Activated naive CD8-positive, alpha-beta T cell treated with anti-CD3 and anti-CD28 coated beads for 36 hours (primary cell): ENCODE measurements around the gene CHEK1. TPM values are rescaled to one million over a fixed set of nuclear protein-coding genes. Genes with fewer than 3 reads are reported as not detected.
"Not testable (repeated sequence)": the region's sequence is repeated elsewhere in the genome, so short reads cannot be mapped to it uniquely, and the experiment has no call there.

ENCODE experiments used
- DNase-seq: peaks from one replicate; pipeline ENCODE4 v3.0.0; 2021
- H3K27ac Mint-ChIP-seq: one replicate; pipeline ENCODE4 v1.8.0; 2022; ENCODE audit warnings: mild to moderate bottlenecking, moderate library complexity, mixed read lengths
- H3K27me3 Mint-ChIP-seq: one replicate; pipeline ENCODE4 v1.8.0; 2022; ENCODE audit warnings: mild to moderate bottlenecking, mixed read lengths
- H3K36me3 Mint-ChIP-seq: one replicate; pipeline ENCODE4 v1.8.0; 2021; ENCODE audit warnings: mild to moderate bottlenecking, mixed read lengths
- H3K4me1 Mint-ChIP-seq: one replicate; pipeline ENCODE4 v1.8.0; 2021; ENCODE audit warnings: mixed read lengths
- H3K4me3 Mint-ChIP-seq: one replicate; pipeline ENCODE4 v1.8.0; 2022; ENCODE audit warnings: mild to moderate bottlenecking, moderate library complexity, mixed read lengths
- H3K9me3 Mint-ChIP-seq: one replicate; pipeline ENCODE4 v1.8.0; 2022; ENCODE audit warnings: mixed read lengths
- total RNA-seq, 2 experiments: library from RNA; stranded (reverse); gene quantifications; one replicate each; pipeline ENCODE4 v1.2.3, GENCODE V29; 2021

Gene CHEK1
- total RNA-seq, result 100 to 1,000 TPM; 151 to 163 TPM

DNA sequence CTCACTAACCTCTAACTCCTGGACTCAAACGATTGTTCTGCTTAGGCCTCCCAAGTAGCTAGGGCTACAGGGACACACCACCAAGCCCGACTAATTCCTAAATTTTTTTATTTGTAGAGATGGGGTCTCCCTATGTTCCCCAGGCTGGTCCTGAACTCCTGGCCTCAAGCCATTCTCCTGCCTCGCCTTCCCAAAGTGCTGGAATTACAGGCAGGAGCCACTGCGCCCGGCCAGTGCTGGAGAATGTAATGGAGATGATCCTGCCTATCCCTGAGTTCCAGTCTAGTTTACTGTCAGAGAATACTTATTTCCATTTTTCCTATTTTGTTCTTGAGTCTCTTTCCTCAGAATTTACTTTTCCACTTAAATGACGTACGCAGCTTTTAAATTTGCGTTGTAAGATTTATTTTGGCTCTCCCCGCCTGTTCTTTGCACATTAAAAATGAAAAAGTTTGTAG is at the start of gene CHEK1:
TSS of gene CHEK1 (plus strand) at position 408 of the 458 bp plus-strand sequence. CDS start 1,606 bp downstream, outside the sequence.
- no peaks in the 10 kb centered on the region for H3K9me3 Mint-ChIP-seq
- H3K36me3 Mint-ChIP-seq, result peaks cover 33% of the 10 kb centered on the region
- H3K4me1 Mint-ChIP-seq, result peaks cover 18% of the 10 kb centered on the region

DNA sequence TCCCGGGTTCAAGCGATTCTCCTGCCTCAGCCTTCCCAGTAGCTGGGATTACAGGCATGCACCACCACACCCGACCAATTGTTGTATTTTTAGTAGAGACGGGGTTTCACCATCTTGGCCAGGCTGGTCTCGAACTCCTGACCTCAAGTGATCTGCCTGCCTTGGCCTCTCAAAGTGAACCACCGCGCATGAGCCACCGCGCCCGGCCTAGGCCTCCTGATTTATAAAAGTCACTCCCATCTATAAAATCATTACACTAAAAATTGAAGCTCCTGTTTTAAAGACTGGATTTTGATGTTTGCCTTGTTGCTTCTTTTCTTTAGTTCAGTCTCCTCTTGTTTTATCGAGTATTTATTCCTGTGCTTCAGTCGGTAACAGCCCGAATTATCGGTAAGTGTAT is 47.8 kb upstream of the CHEK1 start:
- H3K27ac Mint-ChIP-seq, DNase-seq, H3K4me3 Mint-ChIP-seq, H3K9me3 Mint-ChIP-seq, H3K27me3 Mint-ChIP-seq, H3K4me1 Mint-ChIP-seq: not testable (repeated sequence)
- H3K36me3 Mint-ChIP-seq, result peaks cover 36% of the 10 kb centered on the region

More for the DNA sequence above, at the start of gene CHEK1:
- H3K27me3 Mint-ChIP-seq, result no peaks in the 10 kb centered on the region
- no peak for DNase-seq
- peak within 1 kb of the TSS; percentile 90 for H3K4me3 Mint-ChIP-seq
- H3K27ac Mint-ChIP-seq, result peak within 1 kb of the TSS; percentile 95

DNA sequence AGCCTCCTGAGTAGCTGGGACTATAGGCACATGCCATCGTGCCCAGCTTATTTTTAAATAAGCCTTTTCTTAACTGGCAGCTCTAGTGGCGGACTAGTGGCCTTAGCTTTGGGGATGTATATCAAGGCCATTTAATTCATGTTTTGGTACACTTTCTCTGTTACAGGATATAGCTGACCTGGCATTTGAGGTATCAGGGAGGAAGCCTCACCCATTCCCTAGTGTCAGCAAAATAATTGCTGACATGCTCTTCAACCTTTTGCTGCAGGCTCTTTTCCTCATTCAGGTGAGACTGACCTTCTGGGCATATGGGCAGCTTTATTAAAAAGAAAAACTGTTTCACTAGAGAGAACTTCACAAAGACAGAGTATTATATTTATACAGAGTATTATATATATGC is 46.2 kb upstream of the CHEK1 start:
- Mint-ChIP-seq H3K27ac (no peak overlapping the region), H3K9me3 (no peaks in the 10 kb centered on the region), H3K4me1 (no peaks in the 10 kb centered on the region)

DNA sequence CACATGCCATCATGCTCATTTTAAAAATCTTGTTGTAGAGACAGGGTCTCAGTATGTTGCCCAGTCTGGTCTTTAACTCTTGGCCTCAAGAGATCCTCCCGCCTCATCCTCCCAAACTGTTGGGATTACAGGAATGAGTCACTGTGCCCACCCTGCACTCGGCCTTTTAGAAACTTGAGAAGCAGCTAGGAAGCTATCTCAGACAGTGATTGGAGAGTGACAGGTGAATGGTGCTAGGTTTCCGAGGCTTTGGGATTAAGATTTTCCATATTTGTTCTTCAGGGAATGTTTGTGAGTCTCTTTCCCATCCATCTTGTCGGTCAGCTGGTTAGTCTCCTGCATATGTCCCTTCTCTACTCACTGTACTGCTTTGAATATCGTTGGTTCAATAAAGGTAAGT is 45.2 kb upstream of the CHEK1 start:
- Mint-ChIP-seq H3K4me3 (no peak overlapping the region), H3K9me3 (no peaks in the 10 kb centered on the region), H3K4me1 (no peaks in the 10 kb centered on the region), H3K27me3 (no peaks in the 10 kb centered on the region), H3K36me3 (peaks cover 30% of the 10 kb centered on the region), H3K27ac (peak overlapping the region; percentile 38)
- no peak for DNase-seq

More for the DNA sequence above, 46.2 kb upstream of the CHEK1 start:
- Mint-ChIP-seq H3K36me3 (peaks cover 29% of the 10 kb centered on the region), H3K4me3 (no peak overlapping the region), H3K27me3 (no peaks in the 10 kb centered on the region)
- no peak for DNase-seq

DNA sequence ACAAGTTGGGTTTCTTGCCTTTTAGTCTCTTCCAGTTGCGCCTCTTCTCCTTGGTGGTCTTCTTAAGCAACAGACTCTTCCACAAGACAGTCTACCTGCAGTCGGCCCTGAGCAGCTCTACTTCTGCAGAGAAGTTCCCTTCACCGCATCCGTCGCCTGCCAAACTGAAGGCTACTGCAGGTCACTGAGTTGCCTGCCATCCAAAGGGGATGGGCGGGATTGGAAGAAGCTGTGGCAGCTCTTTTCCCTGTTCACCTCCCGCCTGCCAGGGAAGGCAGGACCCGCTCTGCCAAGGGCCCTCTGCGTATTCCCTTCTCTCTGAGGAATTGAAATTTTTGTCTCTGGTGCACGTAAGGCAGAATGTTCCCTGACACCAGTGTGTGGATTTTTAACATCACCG is 41.5 kb upstream of the CHEK1 start:
- H3K4me3 Mint-ChIP-seq, result no peak overlapping the region
- H3K27me3 Mint-ChIP-seq, result no peaks in the 10 kb centered on the region
- H3K4me1 Mint-ChIP-seq, result no peaks in the 10 kb centered on the region
- H3K36me3 Mint-ChIP-seq, result peaks cover 22% of the 10 kb centered on the region
- no peak overlapping the region for H3K27ac Mint-ChIP-seq
- no peaks in the 10 kb centered on the region for H3K9me3 Mint-ChIP-seq
- no peak for DNase-seq

DNA sequence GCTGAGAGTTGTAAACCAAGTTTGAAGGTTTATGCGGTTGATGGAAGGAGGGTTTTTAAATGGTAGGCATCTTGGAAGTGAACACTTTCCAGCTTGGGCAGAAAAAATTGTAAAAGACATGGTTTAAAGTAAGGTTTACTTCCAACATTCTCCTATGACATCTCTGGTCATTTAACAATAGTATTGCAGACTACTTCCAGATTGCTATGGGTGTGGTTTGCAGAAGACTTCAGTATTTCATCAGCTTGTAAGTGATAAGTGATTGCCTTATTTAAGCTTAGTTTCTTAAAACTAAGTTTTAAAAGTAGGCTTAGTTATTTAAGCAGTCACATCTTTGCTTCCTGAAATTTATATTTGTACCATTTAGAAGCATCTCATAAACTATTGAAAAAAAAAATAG is 39.5 kb upstream of the CHEK1 start:
- no peak overlapping the region for H3K27ac Mint-ChIP-seq
- no peaks in the 10 kb centered on the region for H3K4me1 Mint-ChIP-seq
- no peaks in the 10 kb centered on the region for H3K27me3 Mint-ChIP-seq
- peaks cover 15% of the 10 kb centered on the region for H3K36me3 Mint-ChIP-seq
- no peak overlapping the region for H3K4me3 Mint-ChIP-seq
- H3K9me3 Mint-ChIP-seq, result no peaks in the 10 kb centered on the region
- no peak for DNase-seq

DNA sequence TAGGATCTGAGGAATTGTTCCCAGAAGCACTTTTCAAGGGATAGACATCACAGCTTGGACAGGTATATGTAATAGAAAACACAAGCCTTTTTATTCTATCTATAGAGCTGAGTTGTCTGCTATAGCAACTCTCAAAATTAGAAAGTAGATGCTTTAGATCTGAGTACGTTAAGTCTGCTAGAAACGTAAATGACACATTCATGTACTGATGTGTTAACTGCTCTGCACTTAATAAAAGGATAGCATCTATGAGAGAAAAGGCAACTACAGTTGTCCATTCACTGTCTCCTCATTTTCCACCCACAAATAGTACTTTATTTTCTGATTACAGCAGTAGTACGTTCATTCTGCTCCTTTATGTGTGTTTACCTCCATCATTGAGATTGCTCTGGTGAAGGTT is 38.3 kb upstream of the CHEK1 start:
- H3K27me3 Mint-ChIP-seq, result no peaks in the 10 kb centered on the region

DNA sequence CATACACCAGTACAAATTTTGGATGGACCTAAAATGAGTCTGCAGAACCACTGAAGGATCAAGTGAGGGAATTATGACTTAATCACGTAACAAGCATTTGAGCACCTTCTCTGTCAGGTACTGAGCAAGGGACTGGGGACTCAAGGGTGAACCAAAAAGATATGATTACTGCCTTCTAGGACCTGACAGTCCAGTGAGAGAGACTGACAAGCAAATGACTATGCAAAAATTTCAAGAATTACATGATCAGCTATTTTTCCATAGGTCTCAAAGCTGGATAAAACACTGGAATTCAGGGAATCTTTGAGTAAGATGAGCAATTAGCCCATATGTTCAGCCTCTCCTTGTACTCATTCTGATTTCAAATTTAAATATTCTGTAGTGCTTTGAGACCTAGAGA is 37.5 kb upstream of the CHEK1 start:
- H3K27ac Mint-ChIP-seq, result no peak overlapping the region
- no peaks in the 10 kb centered on the region for H3K27me3 Mint-ChIP-seq
- peaks cover 12% of the 10 kb centered on the region for H3K36me3 Mint-ChIP-seq
- H3K4me3 Mint-ChIP-seq, result no peak overlapping the region
- DNase-seq, result no peak
- peaks cover 6% of the 10 kb centered on the region for H3K4me1 Mint-ChIP-seq
- no peaks in the 10 kb centered on the region for H3K9me3 Mint-ChIP-seq

More for the DNA sequence above, 38.3 kb upstream of the CHEK1 start:
- Mint-ChIP-seq H3K9me3 (no peaks in the 10 kb centered on the region), H3K36me3 (peaks cover 12% of the 10 kb centered on the region), H3K4me1 (peaks cover 4% of the 10 kb centered on the region), H3K4me3 (no peak overlapping the region), H3K27ac (no peak overlapping the region)
- no peak for DNase-seq

DNA sequence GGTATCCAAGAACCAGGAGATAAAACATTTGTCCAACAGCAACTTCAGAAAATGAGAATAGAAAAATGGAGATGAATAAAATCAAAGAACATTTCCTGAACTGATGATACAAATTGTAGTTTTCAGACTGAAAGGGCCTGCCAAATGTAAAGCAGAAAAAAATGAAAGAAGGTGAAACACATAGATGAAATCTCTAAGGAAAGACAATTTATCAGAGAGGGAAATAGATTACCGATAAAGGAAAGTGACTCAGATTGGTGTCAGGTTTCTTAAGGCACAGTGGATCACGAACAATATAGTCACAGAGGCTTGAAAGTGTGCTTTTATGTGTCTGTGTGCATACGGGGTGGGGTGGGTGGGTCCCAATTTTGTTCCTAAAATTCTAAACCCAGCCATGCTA is 36.5 kb upstream of the CHEK1 start:
- Mint-ChIP-seq H3K9me3 (no peaks in the 10 kb centered on the region), H3K27ac (no peak overlapping the region), H3K27me3 (no peaks in the 10 kb centered on the region), H3K4me3 (no peak overlapping the region), H3K36me3 (peaks cover 18% of the 10 kb centered on the region), H3K4me1 (peaks cover 7% of the 10 kb centered on the region)
- no peak for DNase-seq

DNA sequence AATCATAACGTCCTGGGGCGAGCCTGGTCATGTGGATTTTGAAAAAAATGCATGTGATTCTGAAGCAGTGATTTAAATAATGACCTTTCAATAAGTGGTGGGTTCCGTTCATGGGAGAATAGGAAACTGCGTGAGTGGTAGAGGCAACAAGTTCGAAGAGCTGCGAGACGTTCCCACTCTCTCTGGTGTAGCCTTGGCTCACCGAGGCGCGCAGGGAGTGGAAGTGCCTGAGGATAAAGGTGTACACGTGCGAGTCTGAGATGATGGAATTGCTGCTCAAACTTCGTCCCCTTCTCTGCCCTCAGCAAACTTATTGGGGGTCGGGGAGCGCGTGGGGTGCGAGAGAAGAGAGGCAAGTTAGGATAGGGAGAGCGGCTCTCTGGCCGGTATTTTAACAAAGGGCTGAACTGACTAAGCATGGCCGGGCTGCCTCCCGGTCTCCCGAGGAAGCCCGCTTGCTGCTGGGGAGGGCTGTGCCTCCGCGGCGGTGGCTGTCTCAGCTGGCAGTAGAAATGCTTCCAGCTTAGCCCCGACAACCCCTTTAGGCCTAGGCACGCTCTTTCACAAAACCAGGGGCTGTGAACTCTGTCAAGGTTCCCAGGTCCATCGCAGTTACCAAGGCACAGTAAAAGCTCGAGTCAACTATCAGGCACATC is 33.2 kb upstream of the CHEK1 start:
- Mint-ChIP-seq H3K4me3 (peak overlapping the region; percentile 100), H3K27me3 (no peaks in the 10 kb centered on the region), H3K36me3 (peaks cover 23% of the 10 kb centered on the region), H3K27ac (peak overlapping the region; percentile 97), H3K4me1 (peaks cover 28% of the 10 kb centered on the region), H3K9me3 (no peaks in the 10 kb centered on the region)
- peak; percentile 40 for DNase-seq

DNA sequence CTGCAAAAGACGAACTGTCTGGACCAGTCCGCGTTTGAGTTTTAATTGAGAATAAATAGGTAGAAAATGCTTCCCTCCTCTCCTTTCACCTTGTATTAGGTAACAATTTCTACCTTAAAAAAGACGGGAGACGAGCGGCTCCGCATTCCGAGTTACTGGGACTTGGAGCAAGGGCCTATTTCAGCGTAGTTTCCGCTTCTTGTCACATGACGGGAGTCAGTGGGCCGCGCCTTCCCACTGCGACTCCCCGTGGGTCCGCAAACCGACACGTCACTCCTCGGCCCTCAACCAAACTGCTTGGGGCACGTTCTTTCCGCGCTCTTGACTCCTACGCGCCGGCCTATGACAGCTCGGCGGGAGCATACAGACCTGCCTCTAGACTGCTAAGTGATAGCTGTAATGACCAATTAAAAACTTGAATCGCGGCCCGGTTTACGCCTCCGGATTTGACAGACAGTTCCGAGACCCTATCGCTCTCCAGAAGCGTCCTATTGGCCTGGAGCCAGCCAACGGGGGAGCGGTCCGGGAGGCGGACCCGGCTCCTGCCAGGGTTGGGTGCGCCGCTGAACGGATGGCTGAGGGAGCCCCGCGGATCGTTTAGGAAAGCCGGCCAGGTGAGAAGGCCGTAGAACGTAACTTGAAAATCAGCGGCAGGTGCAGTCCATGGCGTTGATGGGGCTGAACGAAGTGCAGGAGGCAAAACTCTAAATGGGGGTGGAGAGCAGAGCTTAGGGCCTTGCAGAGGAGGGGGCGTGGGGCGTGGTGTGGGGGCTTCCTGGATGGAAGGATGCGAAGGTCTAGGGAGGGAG is 32.5 kb upstream of the CHEK1 start, which contains the start of gene STT3A:
TSS of gene STT3A (plus strand) at position 548 of the 809 bp plus-strand sequence. CDS start 3,064 bp downstream, outside the sequence.
- peak within 1 kb of the TSS; percentile 100 for H3K4me3 Mint-ChIP-seq

DNA sequence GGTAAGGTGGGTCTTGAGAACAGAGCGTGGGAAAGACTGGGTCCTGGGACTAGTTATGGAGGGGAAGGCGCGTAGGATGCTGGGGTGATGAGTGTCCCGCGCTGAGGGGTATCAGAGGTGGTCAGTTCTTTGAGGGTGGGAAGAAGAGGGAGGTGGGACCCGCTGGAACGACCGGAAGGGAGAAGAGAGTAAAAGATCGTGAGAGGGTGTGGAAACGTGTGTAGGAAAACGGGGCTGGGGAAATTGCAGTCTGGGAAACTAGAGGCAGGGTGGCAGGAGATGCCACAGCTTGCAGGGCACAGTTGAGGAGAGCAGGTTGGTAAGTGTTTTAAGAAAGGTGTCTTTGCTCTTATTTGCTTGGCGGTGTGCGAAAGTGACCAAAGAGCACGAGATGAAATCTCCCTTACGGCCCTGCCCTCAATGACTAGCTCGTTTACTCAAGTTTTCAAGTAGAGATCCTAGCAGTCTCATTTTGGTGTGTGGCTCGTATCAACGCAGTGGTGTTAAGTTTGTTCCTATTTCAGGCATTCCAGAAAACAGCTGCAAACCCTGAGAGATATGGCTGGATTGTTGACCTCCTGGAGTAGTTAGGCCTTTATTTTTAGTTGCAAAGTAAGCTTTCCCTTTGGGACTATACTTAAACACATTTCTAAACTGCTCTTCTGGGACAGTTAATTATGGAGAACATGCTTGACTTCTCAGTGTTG is 31.7 kb upstream of the CHEK1 start:
- no peaks in the 10 kb centered on the region for H3K27me3 Mint-ChIP-seq
- DNase-seq, result no peak

More for the DNA sequence above, 32.5 kb upstream of the CHEK1 start, which contains the start of gene STT3A:
- peak; percentile 96 for DNase-seq
- Mint-ChIP-seq H3K9me3 (no peaks in the 10 kb centered on the region), H3K27ac (peak within 1 kb of the TSS; percentile 97), H3K36me3 (peaks cover 25% of the 10 kb centered on the region), H3K4me1 (peaks cover 28% of the 10 kb centered on the region), H3K27me3 (no peaks in the 10 kb centered on the region)

DNA sequence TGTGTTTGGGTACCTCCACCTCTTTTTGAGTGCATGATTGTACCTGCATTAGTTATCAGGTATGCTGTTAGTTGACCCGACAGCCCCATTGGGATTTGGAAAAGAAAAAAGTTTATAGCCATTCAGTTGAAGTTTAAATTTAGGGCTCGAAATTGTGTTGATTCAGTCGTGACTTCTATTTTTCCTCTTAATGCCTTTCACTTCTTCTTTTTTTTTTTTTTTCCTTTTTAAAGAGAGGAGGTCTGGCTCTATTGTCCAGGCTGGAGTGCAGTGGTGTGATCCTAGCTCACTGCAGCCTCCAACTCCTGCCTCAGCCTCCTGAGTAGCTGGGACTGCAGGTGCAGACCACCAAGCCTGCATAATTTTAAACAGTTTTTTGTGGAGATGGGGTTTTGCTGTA is 30.0 kb upstream of the CHEK1 start:
- H3K36me3 Mint-ChIP-seq, result peaks cover 29% of the 10 kb centered on the region
- no peaks in the 10 kb centered on the region for H3K9me3 Mint-ChIP-seq
- no peak overlapping the region for H3K27ac Mint-ChIP-seq
- H3K27me3 Mint-ChIP-seq, result no peaks in the 10 kb centered on the region
- H3K4me1 Mint-ChIP-seq, result peaks cover 28% of the 10 kb centered on the region
- H3K4me3 Mint-ChIP-seq, result no peak overlapping the region
- no peak for DNase-seq

More for the DNA sequence above, 31.7 kb upstream of the CHEK1 start:
- no peaks in the 10 kb centered on the region for H3K9me3 Mint-ChIP-seq
- peaks cover 25% of the 10 kb centered on the region for H3K36me3 Mint-ChIP-seq
- H3K27ac Mint-ChIP-seq, result peak overlapping the region; percentile 97
- peaks cover 28% of the 10 kb centered on the region for H3K4me1 Mint-ChIP-seq
- peak overlapping the region; percentile 100 for H3K4me3 Mint-ChIP-seq

DNA sequence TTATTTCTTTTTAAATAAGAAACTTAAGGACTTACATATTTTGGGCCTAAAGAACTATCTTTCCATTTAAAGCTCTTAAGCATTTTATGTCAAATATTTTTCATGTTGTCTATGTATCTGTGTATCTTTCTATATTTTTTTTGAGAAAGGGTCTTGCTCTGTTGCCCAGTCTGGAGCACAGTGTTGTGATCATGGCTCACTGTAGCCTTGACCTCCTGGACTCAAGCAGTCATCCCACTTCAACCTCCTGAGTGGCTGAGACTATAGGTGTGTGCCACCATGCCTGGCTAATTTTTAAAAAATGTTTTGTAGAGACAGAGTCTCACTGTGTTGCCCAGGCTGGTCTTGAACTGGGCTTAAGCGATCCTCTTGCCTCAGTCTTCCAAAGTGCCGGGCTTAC is 24.3 kb upstream of the CHEK1 start:
- no peaks in the 10 kb centered on the region for H3K27me3 Mint-ChIP-seq
- peaks cover 5% of the 10 kb centered on the region for H3K4me1 Mint-ChIP-seq
- no peak overlapping the region for H3K4me3 Mint-ChIP-seq
- H3K27ac Mint-ChIP-seq, result no peak overlapping the region
- DNase-seq, result no peak
- peaks cover 24% of the 10 kb centered on the region for H3K36me3 Mint-ChIP-seq
- H3K9me3 Mint-ChIP-seq, result no peaks in the 10 kb centered on the region

DNA sequence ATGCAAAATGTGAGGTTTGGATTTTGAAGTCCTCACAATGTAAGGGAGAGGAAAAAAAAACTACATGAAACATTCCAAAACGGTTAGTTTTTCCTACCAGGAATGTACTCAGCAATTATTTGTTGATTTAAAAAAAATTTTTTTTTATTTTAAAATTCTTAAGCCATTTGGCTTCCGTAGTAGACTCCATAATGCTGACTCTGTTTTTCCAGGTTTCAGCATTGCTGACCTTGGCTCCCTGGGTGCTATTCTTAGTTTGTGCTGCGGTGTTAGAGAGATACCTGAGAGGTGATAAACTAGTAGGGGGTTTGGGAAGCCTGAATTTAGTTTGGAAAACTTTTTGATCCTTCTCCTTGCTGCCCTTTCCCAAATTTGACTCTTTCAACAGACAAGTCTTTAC is 21.8 kb upstream of the CHEK1 start:
- Mint-ChIP-seq H3K27ac (no peak overlapping the region), H3K27me3 (no peaks in the 10 kb centered on the region), H3K4me1 (peaks cover 2% of the 10 kb centered on the region), H3K9me3 (no peaks in the 10 kb centered on the region), H3K36me3 (peaks cover 22% of the 10 kb centered on the region), H3K4me3 (no peak overlapping the region)
- DNase-seq, result no peak
